Coronary artery (tissue), 2 donors: ENCODE data around the gene NELFA.

Source experiments
- DNase-seq: peaks from one replicate; pipeline ENCODE4 v3.0.0-alpha.2; 2017; ENCODE audit warnings: low spot score
- H3K27ac ChIP-seq, 2 donors: fragments of 200-600 bp; sonication (generic); one replicate each; pipeline ENCODE4 v1.5.1; 2016 to 2019
- H3K4me3 ChIP-seq: fragments of 200-600 bp; sonication (generic); 2 replicates; pipeline ENCODE4 v1.5.1; 2016; ENCODE audit warnings: mild to moderate bottlenecking, moderate library complexity
- CTCF ChIP-seq: fragments of 200-600 bp; sonication (generic); IDR thresholded peaks from one replicate; pipeline ENCODE4 v1.5.1; 2019; ENCODE audit warnings: antibody characterized with exemption

Gene NELFA

GRCh38 chr4:2047781-2048581, 39.2 kb upstream of the NELFA start:
- H3K4me3 ChIP-seq = no peak overlapping the region
- H3K27ac ChIP-seq = no peak overlapping the region
- TF ChIP-seq CTCF = no peak
- DNase-seq = peak; percentile 68

- Histone ChIP-seq H3K27ac (no peak overlapping the region), H3K4me3 (no peak overlapping the region)
- DNase-seq = no peak
- TF ChIP-seq CTCF = no peak
Observed at GRCh38 chr4:2047031-2047660, 38.4 kb upstream of the NELFA start.

GRCh38 chr4:2046031-2046961, 37.5 kb upstream of the NELFA start:
- Histone ChIP-seq H3K4me3 (no peak overlapping the region), H3K27ac (no peak overlapping the region)
- DNase-seq = no peak
- TF ChIP-seq CTCF = no peak

GRCh38 chr4:2045518-2045951, 36.8 kb upstream of the NELFA start:
- no peak for TF ChIP-seq CTCF
- no peak overlapping the region for H3K27ac ChIP-seq
- H3K4me3 ChIP-seq = no peak overlapping the region
- no peak for DNase-seq

- DNase-seq = no peak
Observed at GRCh38 chr4:2044542-2045517, 36.1 kb upstream of the NELFA start.

More at GRCh38 chr4:2044542-2045517, 36.1 kb upstream of the NELFA start:
- H3K4me3 ChIP-seq = no peak overlapping the region
- H3K27ac ChIP-seq = no peak overlapping the region
- TF ChIP-seq CTCF = no peak
